ENCODE data around the gene KIFBP. TPM values are rescaled to one million over a fixed set of nuclear protein-coding genes. Genes with fewer than 3 reads are reported as not detected.
"Not testable (repeated sequence)": the region's sequence is repeated elsewhere in the genome, so short reads cannot be mapped to it uniquely, and the experiment has no call there.

KIFBP gene
- total RNA-seq, 2 experiments from 2014 or later, result 23.0 to 25.2 TPM

DNA sequence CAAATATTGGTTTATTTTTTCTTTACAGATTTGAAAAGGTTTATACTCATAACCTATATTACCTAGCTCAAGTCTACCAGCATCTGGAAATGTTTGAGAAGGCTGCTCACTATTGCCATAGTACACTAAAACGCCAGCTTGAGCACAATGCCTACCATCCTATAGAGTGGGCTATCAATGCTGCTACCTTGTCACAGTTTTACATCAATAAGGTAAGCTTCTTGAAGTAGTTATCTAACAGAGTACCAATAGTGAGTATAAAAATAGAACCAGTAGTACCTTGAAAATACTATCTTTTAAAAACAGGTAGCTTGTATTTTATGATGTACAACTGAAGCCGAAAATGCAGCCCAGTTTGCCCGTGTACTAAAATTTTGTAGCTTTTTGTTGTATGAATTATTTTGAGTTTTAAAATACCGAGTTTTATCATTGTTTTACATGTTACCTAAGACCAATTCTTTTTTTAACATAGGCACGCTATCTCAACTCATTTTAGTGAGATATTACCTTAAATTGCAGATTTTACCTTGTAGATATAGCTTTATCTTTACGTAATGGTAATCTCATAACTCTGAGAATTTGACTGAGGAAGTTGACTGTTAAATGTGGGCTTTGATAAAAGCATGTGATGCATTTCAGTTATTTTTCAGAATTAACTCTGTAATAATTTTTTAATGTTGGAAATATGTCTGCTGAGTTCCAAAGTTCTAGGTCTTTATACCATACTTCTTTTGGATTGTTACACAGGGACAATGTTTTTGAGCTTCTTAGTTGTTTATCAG is 17.3 kb downstream of the KIFBP start:
- Mint-ChIP-seq H3K4me1 (ENCODE audit: low read depth) (peaks cover 7% of the 10 kb centered on the region), H3K27ac (no peak overlapping the region), H3K4me3 (no peak overlapping the region), H3K9me3 (no peaks in the 10 kb centered on the region), H3K27me3 (no peaks in the 10 kb centered on the region), H3K36me3 (peaks cover 2% of the 10 kb centered on the region)
- no peak for DNase-seq
- ChIA-PET CTCF (interaction anchor here (0.8 to 5.6 kb wide), 26 partner anchors 10 to 223 kb away, joined by 3 to 159 read pairs (median 5); partner anchors contain the start of gene SRGN), POLR2A (interaction anchor here (0.8 kb wide), 1 partner anchor 39 kb away, joined by 3 read pairs; no protein-coding TSS in a partner anchor)
- intact Hi-C loops (cut with micrococcal nuclease), result loop anchor here (1.0 to 5.0 kb wide), 4 partner anchors 39 to 386 kb away; no protein-coding TSS in a partner anchor

DNA sequence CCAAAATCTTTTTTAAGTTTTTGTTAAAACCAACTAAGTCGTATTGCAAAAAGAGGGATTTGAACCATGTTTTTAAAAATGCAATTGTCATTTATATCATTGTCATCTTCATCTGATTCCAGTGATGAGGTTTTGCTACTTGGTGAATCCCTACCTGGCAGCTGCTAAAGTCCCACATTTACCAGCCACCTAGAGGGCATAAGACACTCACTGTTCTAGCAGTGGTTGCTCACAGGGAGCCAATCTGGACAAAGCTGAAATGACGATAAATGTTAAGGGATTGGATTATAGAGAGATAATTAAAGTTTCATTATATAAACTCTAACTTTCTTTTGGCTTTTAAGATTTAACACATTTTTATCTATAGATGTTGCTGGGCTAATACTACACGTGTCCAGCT is 18.7 kb downstream of the KIFBP start:
- Mint-ChIP-seq H3K27me3 (no peaks in the 10 kb centered on the region), H3K36me3 (peaks cover 5% of the 10 kb centered on the region), H3K4me3 (no peak overlapping the region), H3K9me3 (no peaks in the 10 kb centered on the region), H3K27ac (no peak overlapping the region), H3K4me1 (ENCODE audit: low read depth) (peaks cover 7% of the 10 kb centered on the region)
- ChIA-PET POLR2A (no interaction called here), CTCF (interaction anchor here (1.1 to 5.6 kb wide), 3 partner anchors 87 to 116 kb away, joined by 3 to 159 read pairs (median 4); partner anchors contain the start of gene VPS26A)
- no peak for DNase-seq
- intact Hi-C loops (cut with micrococcal nuclease), result loop anchor here (5.0 kb wide), 1 partner anchor 385 kb away; no protein-coding TSS in a partner anchor

DNA sequence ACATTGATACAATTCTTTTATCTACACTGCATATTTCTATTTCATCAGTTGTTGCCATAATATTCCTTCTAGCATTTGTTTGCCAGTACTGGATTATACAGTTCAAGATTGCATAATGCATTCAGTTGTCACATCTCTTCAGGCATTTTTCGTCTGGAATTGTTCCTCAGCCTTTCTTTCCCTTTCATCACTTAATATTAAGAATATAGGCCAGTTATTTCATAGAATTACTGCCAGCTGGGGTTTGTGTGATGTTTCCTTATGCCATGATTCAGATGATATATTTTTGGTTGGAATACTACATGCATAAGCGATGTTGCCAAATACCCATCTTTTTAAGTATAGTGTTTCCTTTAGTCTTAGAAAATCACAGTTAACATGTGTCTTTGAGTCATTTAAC is 20.8 kb downstream of the KIFBP start:
- intact Hi-C loops (cut with micrococcal nuclease), result loop anchor here (5.0 kb wide), 1 partner anchor 383 kb away; no protein-coding TSS in a partner anchor
- ChIA-PET POLR2A (no interaction called here), CTCF (interaction anchor here (1.3 to 1.8 kb wide), 2 partner anchors 85 to 115 kb away, joined by 3 to 5 read pairs; no protein-coding TSS in a partner anchor)
- no peak overlapping the region for H3K27ac Mint-ChIP-seq
- DNase-seq, result no peak
- H3K4me3 Mint-ChIP-seq, result no peak overlapping the region
- no peaks in the 10 kb centered on the region for H3K27me3 Mint-ChIP-seq
- peaks cover 14% of the 10 kb centered on the region for H3K36me3 Mint-ChIP-seq
- H3K9me3 Mint-ChIP-seq, result no peaks in the 10 kb centered on the region
- H3K4me1 Mint-ChIP-seq (ENCODE audit: low read depth), result peaks cover 21% of the 10 kb centered on the region

DNA sequence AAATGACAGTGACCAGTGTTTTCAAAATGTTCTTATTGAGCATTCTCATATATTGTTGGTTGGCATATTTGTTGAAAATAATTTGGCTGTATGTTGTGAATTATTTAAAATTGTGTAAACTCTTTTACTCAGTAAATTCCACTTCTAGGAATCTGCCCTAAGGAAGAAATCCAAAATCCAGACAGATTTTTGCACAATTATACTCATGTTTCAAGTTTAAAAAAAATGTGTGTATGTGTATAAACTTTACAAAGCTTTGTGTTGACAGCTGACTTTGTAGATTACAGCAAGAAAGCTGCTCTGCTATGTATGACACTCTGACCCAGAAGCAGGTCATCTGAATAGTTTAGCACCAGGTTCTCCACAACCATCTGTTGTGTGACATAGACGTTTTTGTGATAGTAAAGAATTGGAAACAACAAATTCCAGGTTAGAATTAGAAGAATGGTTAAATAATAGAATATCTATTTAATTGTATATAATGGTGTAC is 21.6 kb downstream of the KIFBP start:
- DNase-seq, result no peak
- intact Hi-C loops (cut with micrococcal nuclease), result no loop called here
- POLR2A ChIA-PET, result interaction anchor here (1.2 kb wide), 1 partner anchor 96 kb away, joined by 3 read pairs; no protein-coding TSS in a partner anchor
- no peaks in the 10 kb centered on the region for H3K9me3 Mint-ChIP-seq
- H3K27me3 Mint-ChIP-seq, result no peaks in the 10 kb centered on the region
- H3K4me3 Mint-ChIP-seq, result no peak overlapping the region
- no peak overlapping the region for H3K27ac Mint-ChIP-seq
- peaks cover 18% of the 10 kb centered on the region for H3K4me1 Mint-ChIP-seq (ENCODE audit: low read depth)
- CTCF ChIA-PET, result interaction anchor here (0.6 to 1.8 kb wide), 2 partner anchors 84 to 89 kb away, joined by 3 to 5 read pairs; no protein-coding TSS in a partner anchor
- H3K36me3 Mint-ChIP-seq, result peaks cover 14% of the 10 kb centered on the region

DNA sequence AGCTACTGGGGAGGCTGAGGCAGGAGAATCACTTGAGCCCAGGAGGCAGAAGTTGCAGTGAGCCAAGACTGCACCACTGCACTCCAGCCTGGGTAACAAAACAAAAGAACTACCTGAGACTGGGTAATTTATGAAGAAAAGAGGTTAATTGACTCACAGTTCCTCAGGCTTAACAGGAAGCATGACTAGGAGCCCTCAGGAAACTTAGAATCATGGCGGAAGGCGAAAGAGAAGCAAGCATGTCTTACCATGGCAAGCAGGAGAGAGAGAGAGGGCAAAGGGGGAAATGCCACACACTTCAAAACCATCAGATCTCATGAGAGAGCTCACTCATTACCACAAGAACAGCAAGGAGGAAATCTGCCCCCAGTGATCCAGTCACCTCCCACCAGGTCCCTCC is 24.2 kb downstream of the KIFBP start:
- Mint-ChIP-seq H3K36me3 (peaks cover 17% of the 10 kb centered on the region), H3K27ac (peak overlapping the region; percentile 47), H3K4me1 (ENCODE audit: low read depth) (peaks cover 16% of the 10 kb centered on the region)
- H3K27me3 Mint-ChIP-seq, H3K4me3 Mint-ChIP-seq, CTCF ChIA-PET, H3K9me3 Mint-ChIP-seq: not testable (repeated sequence)
- intact Hi-C loops (cut with micrococcal nuclease), result loop anchor here (1.0 kb wide), 1 partner anchor 78 kb away; no protein-coding TSS in a partner anchor
- peak; percentile 52 for DNase-seq
- POLR2A ChIA-PET, result interaction anchor here (0.9 to 1.3 kb wide), 2 partner anchors 31 to 53 kb away, joined by 3 read pairs; no protein-coding TSS in a partner anchor

DNA sequence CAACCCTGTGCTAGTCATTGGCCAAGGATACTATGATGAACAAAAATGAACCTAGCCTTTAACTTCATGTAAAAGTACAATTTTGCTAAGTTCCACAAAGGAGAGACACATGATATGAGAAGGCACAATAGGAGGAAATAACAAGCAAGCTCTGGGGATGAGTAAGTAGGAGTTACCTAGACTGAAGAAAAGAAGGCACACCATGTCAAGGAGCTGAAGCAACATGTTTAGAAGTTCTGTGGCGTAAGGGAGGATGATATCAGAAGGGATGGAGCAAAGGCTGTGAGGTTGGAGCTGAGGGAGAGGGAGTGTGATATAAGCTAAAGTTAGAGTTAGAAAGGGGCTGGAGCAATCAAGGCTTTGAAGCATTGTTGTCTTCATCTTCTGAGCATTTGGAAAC is 25.6 kb downstream of the KIFBP start:
- Mint-ChIP-seq H3K36me3 (peaks cover 21% of the 10 kb centered on the region), H3K9me3 (no peaks in the 10 kb centered on the region), H3K4me3 (no peak overlapping the region), H3K4me1 (ENCODE audit: low read depth) (peaks cover 14% of the 10 kb centered on the region), H3K27ac (no peak overlapping the region), H3K27me3 (no peaks in the 10 kb centered on the region)
- intact Hi-C loops (cut with micrococcal nuclease), result no loop called here
- no peak for DNase-seq
- ChIA-PET CTCF (interaction anchor here (0.5 to 1.1 kb wide), 2 partner anchors 13 to 83 kb away, joined by 3 read pairs; no protein-coding TSS in a partner anchor), POLR2A (interaction anchor here (0.8 to 1.0 kb wide), 2 partner anchors 52 to 78 kb away, joined by 3 to 4 read pairs; no protein-coding TSS in a partner anchor)

DNA sequence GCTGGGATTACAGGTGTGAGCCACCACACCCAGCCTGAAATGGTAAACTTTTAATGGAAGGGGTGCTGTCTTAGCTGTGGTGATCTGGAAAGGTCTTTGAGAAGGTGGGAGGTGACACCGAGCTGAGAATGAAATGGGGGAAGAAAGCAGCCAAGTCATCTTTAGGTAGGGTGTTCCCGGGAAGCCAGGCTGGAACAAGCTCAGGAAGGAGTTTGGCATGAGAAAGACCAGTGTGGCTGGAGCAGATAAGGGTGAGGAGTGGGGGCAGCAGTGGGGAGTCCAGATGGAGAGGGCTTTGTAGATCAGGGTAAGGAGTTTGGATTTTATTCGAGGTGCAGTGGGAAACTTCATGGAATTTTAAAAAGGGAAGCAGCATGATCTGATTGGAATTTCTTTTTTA is 30.0 kb downstream of the KIFBP start:
- Mint-ChIP-seq H3K4me3 (no peak overlapping the region), H3K9me3 (no peaks in the 10 kb centered on the region), H3K4me1 (ENCODE audit: low read depth) (peaks cover 2% of the 10 kb centered on the region), H3K27ac (no peak overlapping the region), H3K36me3 (peaks cover 9% of the 10 kb centered on the region), H3K27me3 (no peaks in the 10 kb centered on the region)
- intact Hi-C loops (cut with micrococcal nuclease), result no loop called here
- POLR2A ChIA-PET, result no interaction called here
- DNase-seq, result no peak
- CTCF ChIA-PET, result no interaction called here

DNA sequence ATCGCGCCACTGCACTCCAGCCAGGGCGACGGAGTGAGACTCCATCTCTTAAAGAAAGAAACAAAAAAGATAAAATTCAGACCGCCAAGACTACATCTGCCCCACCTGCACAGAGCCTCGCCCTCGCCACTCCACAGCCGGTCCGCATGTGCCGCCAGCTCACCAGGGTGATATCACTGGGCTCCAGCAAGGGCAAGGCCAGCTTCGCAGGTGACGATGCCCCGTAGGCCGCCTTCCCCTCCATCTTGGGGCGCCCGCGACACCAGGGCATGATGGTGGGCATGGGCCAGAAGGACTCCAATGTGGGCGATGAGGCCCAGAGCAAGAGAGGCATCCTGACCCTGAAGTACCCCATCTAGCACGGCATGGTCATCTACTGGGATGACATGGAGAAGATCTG is 34.0 kb downstream of the KIFBP start:
- Mint-ChIP-seq H3K36me3 (peaks cover 3% of the 10 kb centered on the region), H3K9me3 (no peaks in the 10 kb centered on the region)
- CTCF ChIA-PET, result interaction anchor here (0.7 kb wide), 1 partner anchor 18 kb away, joined by 3 read pairs; no protein-coding TSS in a partner anchor

DNA sequence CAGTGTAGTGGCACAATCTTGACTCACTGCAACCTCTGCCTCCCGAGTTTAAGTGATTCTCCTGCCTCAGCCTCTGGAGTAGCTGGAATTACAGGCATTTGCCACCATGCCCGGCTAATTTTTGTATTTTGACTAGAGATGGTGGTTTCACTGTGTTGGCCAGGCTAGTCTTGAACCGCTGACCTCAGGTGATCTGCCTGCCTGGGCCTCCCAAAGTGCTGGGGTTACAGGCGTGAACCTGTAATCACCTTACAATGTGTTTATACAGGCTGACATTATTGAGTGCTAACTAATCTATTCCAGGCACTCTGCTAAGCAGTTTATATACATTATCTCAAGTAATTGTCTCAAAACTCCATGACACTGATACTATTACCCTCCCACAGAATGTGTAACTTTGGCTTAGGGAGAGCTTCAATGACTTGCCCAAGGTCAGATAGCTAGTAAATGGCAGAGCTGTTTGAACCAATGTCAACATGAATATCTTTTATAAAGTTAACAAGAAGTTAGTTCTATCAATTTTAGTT is 36.8 kb downstream of the KIFBP start:
- intact Hi-C loops (cut with micrococcal nuclease), result no loop called here
- Mint-ChIP-seq H3K4me1 (ENCODE audit: low read depth) (peaks cover 15% of the 10 kb centered on the region), H3K27ac (no peak overlapping the region), H3K36me3 (no peaks in the 10 kb centered on the region), H3K4me3 (no peak overlapping the region), H3K27me3 (no peaks in the 10 kb centered on the region), H3K9me3 (no peaks in the 10 kb centered on the region)
- ChIA-PET POLR2A (interaction anchor here (1.8 kb wide), 1 partner anchor 65 kb away, joined by 4 read pairs; no protein-coding TSS in a partner anchor), CTCF (interaction anchor here (0.8 kb wide), 1 partner anchor 21 kb away, joined by 5 read pairs; no protein-coding TSS in a partner anchor)
- no peak for DNase-seq

More for the DNA sequence above, 34.0 kb downstream of the KIFBP start:
- Mint-ChIP-seq H3K4me1 (ENCODE audit: low read depth) (peaks cover 7% of the 10 kb centered on the region), H3K27me3 (no peaks in the 10 kb centered on the region), H3K27ac (no peak overlapping the region), H3K4me3 (no peak overlapping the region)
- intact Hi-C loops (cut with micrococcal nuclease), result no loop called here
- POLR2A ChIA-PET, result no interaction called here
- DNase-seq, result no peak

DNA sequence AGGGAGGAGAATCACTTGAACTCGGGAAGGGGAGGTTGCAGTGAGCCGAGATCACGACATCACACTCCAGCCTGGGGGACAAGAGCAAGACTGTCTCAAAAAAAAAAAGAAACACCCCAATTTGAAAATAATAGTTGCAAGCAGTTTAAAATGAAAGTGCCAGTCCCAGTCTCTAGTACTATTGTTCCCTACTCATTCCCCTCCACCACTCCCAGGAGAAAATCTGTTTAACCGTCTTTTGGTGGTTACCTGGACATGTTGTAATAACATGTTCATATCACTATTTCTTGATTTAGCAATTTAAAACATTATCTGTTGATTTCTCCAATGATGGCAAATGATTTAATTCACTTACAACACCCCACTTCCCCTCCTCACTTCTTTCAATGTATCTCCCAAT is 44.7 kb downstream of the KIFBP start:
- Mint-ChIP-seq H3K9me3 (no peaks in the 10 kb centered on the region), H3K4me3 (no peak overlapping the region), H3K4me1 (ENCODE audit: low read depth) (peaks cover 4% of the 10 kb centered on the region), H3K27ac (no peak overlapping the region), H3K36me3 (no peaks in the 10 kb centered on the region), H3K27me3 (no peaks in the 10 kb centered on the region)
- intact Hi-C loops (cut with micrococcal nuclease), result no loop called here
- ChIA-PET CTCF (no interaction called here), POLR2A (no interaction called here)
- DNase-seq, result no peak

DNA sequence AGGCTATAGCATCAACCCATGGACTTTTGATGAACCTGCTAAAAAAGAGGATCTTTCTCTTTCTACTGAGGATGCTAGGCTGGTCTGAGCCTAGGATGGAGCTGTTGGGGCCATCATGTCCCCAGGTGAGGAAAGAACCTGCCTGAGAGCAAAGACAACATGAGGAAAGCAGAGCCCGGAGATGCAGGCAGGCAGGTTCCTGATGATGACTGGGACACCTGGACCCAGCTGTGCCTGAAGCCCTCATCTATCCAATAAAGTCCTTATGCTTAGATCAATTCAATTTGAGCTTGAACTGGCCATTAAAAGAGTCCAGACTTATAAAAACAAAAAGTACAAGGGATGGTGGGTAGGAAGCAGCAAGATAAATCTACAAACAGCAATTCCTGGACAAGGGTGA is 48.9 kb downstream of the KIFBP start:
- DNase-seq, result no peak
- no peaks in the 10 kb centered on the region for H3K9me3 Mint-ChIP-seq
- H3K27ac Mint-ChIP-seq, result no peak overlapping the region
- H3K36me3 Mint-ChIP-seq, result no peaks in the 10 kb centered on the region
- no peaks in the 10 kb centered on the region for H3K4me1 Mint-ChIP-seq (ENCODE audit: low read depth)
- intact Hi-C loops (cut with micrococcal nuclease), result no loop called here
- ChIA-PET CTCF (interaction anchor here (0.9 kb wide), 1 partner anchor 32 kb away, joined by 4 read pairs; no protein-coding TSS in a partner anchor), POLR2A (no interaction called here)
- no peaks in the 10 kb centered on the region for H3K27me3 Mint-ChIP-seq
- no peak overlapping the region for H3K4me3 Mint-ChIP-seq

DNA sequence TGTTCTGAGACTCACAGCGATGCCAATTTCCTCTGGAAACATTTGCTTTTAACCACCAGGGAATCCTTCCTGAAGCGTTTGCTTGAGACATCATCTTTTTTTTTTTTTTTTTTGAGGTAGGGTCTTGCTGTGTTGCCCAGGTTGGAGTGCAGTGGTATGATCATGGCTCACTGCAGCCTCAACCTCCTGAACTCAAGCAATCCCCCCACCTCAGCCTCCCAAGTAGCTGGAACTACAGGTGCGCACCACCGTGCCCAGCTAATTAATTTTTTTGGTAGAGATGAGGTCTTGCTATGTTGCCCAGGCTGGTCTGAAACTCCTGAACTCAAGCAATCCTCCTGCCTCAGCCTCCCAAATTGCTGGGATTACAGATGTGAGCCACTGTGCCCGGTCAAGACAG is 52.3 kb downstream of the KIFBP start:
- intact Hi-C loops (cut with micrococcal nuclease); H3K27me3 Mint-ChIP-seq; H3K36me3 Mint-ChIP-seq; DNase-seq; H3K9me3 Mint-ChIP-seq; H3K4me3 Mint-ChIP-seq; H3K27ac Mint-ChIP-seq; POLR2A ChIA-PET: not testable (repeated sequence)
- CTCF ChIA-PET, result interaction anchor here (0.9 to 2.2 kb wide), 3 partner anchors 35 to 52 kb away, joined by 3 to 6 read pairs (median 5); no protein-coding TSS in a partner anchor
- H3K4me1 Mint-ChIP-seq (ENCODE audit: low read depth), result peaks cover 31% of the 10 kb centered on the region
